ENCODE results near the gene ITGB3. TPM values are rescaled to one million over a fixed set of nuclear protein-coding genes. Genes with fewer than 3 reads are reported as not detected.

The ITGB3 gene
- total and polyA plus RNA-seq, 2 of the 8 experiments (the other 6 are each of a cell fraction or from before 2014, with no cell fraction given): 0.08 to 0.09 TPM

- FAIRE-seq: no peak
- Histone ChIP-seq H2BK120ac (replicated peaks; ENCODE audit: low read depth, low read length) (no peak overlapping the region), H3K4ac (replicated peaks; ENCODE audit: insufficient read length, low read depth, low read length) (no peak overlapping the region), H3K27ac (ENCODE audit: low read depth, low read length) (no peak overlapping the region), H2BK5ac (ENCODE audit: low read depth, low read length) (no peak overlapping the region), H2BK15ac (ENCODE audit: low read length) (no peak overlapping the region), H4K20me1 (replicated peaks in 1 of 2; ENCODE audit: control insufficient read depth in 1 of 2, insufficient read depth in 2 of 2, low read length in 2 of 2) (no peaks in the 10 kb centered on the region), H4K91ac (replicated peaks; ENCODE audit: insufficient read length, low read length) (no peak overlapping the region), H3K79me1 (ENCODE audit: low read depth, low read length) (no peaks in the 10 kb centered on the region), H2AK5ac (ENCODE audit: low read depth, low read length) (no peak overlapping the region), H3K4me2 (ENCODE audit: insufficient read depth in 1 of 2, low read depth in 2 of 2, low read length in 2 of 2) (no peak overlapping the region), H3K4me1 (replicated peaks in 1 of 4; ENCODE audit: control insufficient read depth in 3 of 4, insufficient read depth in 4 of 4, low read length in 3 of 4) (no peaks in the 10 kb centered on the region), H2AFZ (ENCODE audit: low read length) (no peak overlapping the region), H3K79me2 (ENCODE audit: control insufficient read depth in 1 of 2, insufficient read depth in 2 of 2, low read length in 2 of 2) (no peaks in the 10 kb centered on the region), H2BK12ac (ENCODE audit: low read depth, low read length) (no peak overlapping the region), H3K23me2 (ENCODE audit: low read depth, low read length) (no peaks in the 10 kb centered on the region), H3K36me3 (ENCODE audit: control insufficient read depth in 2 of 4, insufficient read depth in 4 of 4, low read length in 3 of 4) (no peaks in the 10 kb centered on the region), H3K56ac (replicated peaks; ENCODE audit: insufficient read length, low read depth, low read length) (no peak overlapping the region), H4K5ac (ENCODE audit: insufficient read length, low read depth, low read length) (no peak overlapping the region), H3K4me3 (ENCODE audit: extremely low read depth in 1 of 4, insufficient read depth in 2 of 4, low read depth in 3 of 4, low read length in 4 of 4) (no peak overlapping the region), H4K8ac (ENCODE audit: extremely low read depth, insufficient read depth, low read length) (no peak overlapping the region), H3K9ac (replicated peaks in 1 of 4; ENCODE audit: extremely low read depth in 1 of 4, low read depth in 3 of 4, low read length in 3 of 4) (no peak overlapping the region), H3K23ac (ENCODE audit: insufficient read length) (no peak overlapping the region), H2BK20ac (ENCODE audit: low read length) (no peak overlapping the region), H3K14ac (ENCODE audit: insufficient read length) (no peak overlapping the region), H3K18ac (ENCODE audit: extremely low read depth, low read length) (no peak overlapping the region), H3K27me3 (replicated peaks in 1 of 4; ENCODE audit: control insufficient read depth in 3 of 4, extremely low read depth in 1 of 4, insufficient read depth in 3 of 4, low read length in 3 of 4) (no peaks in the 10 kb centered on the region; a peak in 1 of 7 replicates), H3K9me3 (ENCODE audit: insufficient read depth in 2 of 2, low read depth in 1 of 2, low read length in 1 of 2) (peaks cover 5 to 12% of the 10 kb centered on the region in 2 experiments; a peak in 1 of 4 replicates)
- 73% methylated on average over 1 of the region's 1 CpG; no CpG with 5 or more reads in 1 of the 2 experiments for WGBS, 2 experiments (ENCODE audit: extremely low coverage in 1 of 2, insufficient coverage in 1 of 2, insufficient read length in 1 of 2, insufficient replicate concordance in 2 of 2, low coverage in 1 of 2, low lambda C conversion rate in 2 of 2, missing lambda C conversion rate in 1 of 2)
- ChIA-PET POLR2A (ENCODE audit: partially characterized antibody) (no interaction called here), CTCF (ENCODE audit: partially characterized antibody) (no interaction called here)
- TF ChIP-seq USF2 (IDR thresholded peaks at IDR 0.05; ENCODE audit: low read length): no peak
- TF ChIP-seq GABPA (IDR thresholded peaks at IDR 0.05; ENCODE audit: borderline replicate concordance, insufficient read depth, low read length): no peak
- no peak for TF ChIP-seq CREB1 (IDR thresholded peaks at IDR 0.05)
- no peak for TF ChIP-seq PHF8 (conservative IDR thresholded peaks at IDR 0.05; ENCODE audit: low read depth, low read length)
- TF ChIP-seq SAP30 (IDR thresholded peaks at IDR 0.05; ENCODE audit: insufficient read depth, insufficient replicate concordance, low read length): no peak
- no peak for TF ChIP-seq GTF2F1 (IDR thresholded peaks at IDR 0.05; ENCODE audit: borderline replicate concordance, low read depth, low read length)
- no peak for TF ChIP-seq NANOG (IDR thresholded peaks at IDR 0.05; ENCODE audit: insufficient read depth, low read depth, low read length, poor library complexity, severe bottlenecking)
- no peak for TF ChIP-seq BACH1 (IDR thresholded peaks at IDR 0.05; ENCODE audit: low read length)
- no peak for DNase-seq (ENCODE audit: low read depth in 1 of 2, low spot score in 2 of 2)
Observed at GRCh38 chr17:47358652-47359051, 105.0 kb downstream of the ITGB3 start.
